Measurements from ENCODE around the gene RDX. TPM values are rescaled to one million over a fixed set of nuclear protein-coding genes. Genes with fewer than 3 reads are reported as not detected.

The RDX gene
- total RNA-seq, 2 experiments from 2014 or later = 23.7 to 25.5 TPM

DNA sequence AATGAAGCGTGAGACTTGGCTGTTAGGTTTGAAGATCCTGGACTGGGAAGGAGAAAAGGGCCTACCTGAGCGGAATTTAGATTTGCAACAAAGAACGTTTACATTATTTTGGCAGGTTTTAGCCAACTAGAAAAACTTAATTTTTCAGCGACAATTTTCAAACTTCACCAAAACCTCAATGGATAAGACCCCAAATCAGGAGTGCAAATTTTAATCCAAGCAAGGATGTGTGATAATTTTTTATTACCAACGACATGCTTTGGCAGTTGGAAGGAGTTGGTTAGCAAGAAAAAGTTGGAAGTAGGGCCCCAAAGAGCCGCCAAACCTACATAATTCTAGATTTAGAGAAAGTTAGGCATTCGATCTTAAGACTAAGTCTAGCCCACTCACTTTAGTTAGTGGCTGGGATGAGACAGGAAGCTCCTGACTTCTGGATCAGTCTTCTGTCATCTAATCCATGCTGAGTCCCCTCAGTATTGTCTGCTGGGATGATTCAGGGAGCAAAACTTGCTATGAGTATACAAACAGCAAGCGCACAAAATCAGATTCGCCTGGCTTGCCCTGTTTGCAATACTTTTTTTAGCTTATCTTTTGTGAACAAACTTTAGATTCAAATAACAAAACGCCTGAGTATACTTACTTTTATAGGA, 787 bp upstream of the RDX start:
- Histone ChIP-seq H3K79me2 (ENCODE audit: insufficient read depth, low read depth, low read length) (peaks cover 18% of the 10 kb centered on the region; the same call in 1 of the 2 replicates), H2AFZ (ENCODE audit: low read length) (peak overlapping the region; percentile 64), H3K27ac (ENCODE audit: low read depth, low read length, poor library complexity, severe bottlenecking) (no peak overlapping the region), H3K9me2 (ENCODE audit: insufficient read depth, low read length) (no peaks in the 10 kb centered on the region), H4K20me1 (ENCODE audit: insufficient read depth, low read length) (peaks cover 19% of the 10 kb centered on the region), H3K4me2 (ENCODE audit: low read length) (peak overlapping the region; percentile 97), H3K4me1 (ENCODE audit: insufficient read depth, low read length, poor library complexity, severe bottlenecking) (peaks cover 9% of the 10 kb centered on the region), H3K4me3 (ENCODE audit: low read depth, low read length, poor library complexity, severe bottlenecking) (peak overlapping the region; percentile 92), H3K36me3 (ENCODE audit: insufficient read depth, low read length) (no peaks in the 10 kb centered on the region), H3K9me3 (ENCODE audit: low read length) (no peaks in the 10 kb centered on the region)
- BruUV-seq (replicated peaks) = no TSS peak
- TF ChIP-seq, protein P1, sequence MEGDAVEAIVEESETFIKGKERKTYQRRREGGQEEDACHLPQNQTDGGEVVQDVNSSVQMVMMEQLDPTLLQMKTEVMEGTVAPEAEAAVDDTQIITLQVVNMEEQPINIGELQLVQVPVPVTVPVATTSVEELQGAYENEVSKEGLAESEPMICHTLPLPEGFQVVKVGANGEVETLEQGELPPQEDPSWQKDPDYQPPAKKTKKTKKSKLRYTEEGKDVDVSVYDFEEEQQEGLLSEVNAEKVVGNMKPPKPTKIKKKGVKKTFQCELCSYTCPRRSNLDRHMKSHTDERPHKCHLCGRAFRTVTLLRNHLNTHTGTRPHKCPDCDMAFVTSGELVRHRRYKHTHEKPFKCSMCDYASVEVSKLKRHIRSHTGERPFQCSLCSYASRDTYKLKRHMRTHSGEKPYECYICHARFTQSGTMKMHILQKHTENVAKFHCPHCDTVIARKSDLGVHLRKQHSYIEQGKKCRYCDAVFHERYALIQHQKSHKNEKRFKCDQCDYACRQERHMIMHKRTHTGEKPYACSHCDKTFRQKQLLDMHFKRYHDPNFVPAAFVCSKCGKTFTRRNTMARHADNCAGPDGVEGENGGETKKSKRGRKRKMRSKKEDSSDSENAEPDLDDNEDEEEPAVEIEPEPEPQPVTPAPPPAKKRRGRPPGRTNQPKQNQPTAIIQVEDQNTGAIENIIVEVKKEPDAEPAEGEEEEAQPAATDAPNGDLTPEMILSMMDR (conservative IDR thresholded peaks at IDR 0.05; ENCODE audit: low read length) = no peak
- TF ChIP-seq EZH2phosphoT487 (IDR thresholded peaks at IDR 0.05; ENCODE audit: borderline replicate concordance, low read depth, low read length) = no peak
- no peak for DNase-seq (ENCODE audit: low spot score)
- ChIA-PET CTCF (ENCODE audit: unreplicated experiment) (no interaction called here), POLR2A (interaction anchor here (0.6 to 1.4 kb wide), 4 partner anchors 9 to 72 kb away, joined by 4 to 6 read pairs (median 4); no protein-coding TSS in a partner anchor)
- intact Hi-C loops (cut with micrococcal nuclease; ENCODE audit: unreplicated experiment) = loop anchor here (5.0 kb wide), 2 partner anchors 80 to 135 kb away; no protein-coding TSS in a partner anchor

GRCh38 chr11:110295531-110296225, 736 bp downstream of the RDX start:
- Histone ChIP-seq H3K9me2 (ENCODE audit: insufficient read depth, low read length) (no peaks in the 10 kb centered on the region), H3K36me3 (ENCODE audit: insufficient read depth, low read length) (no peaks in the 10 kb centered on the region), H2AFZ (ENCODE audit: low read length) (peak overlapping the region; percentile 73), H4K20me1 (ENCODE audit: insufficient read depth, low read length) (peaks cover 19% of the 10 kb centered on the region), H3K4me2 (ENCODE audit: low read length) (peak overlapping the region; percentile 97), H3K4me1 (ENCODE audit: insufficient read depth, low read length, poor library complexity, severe bottlenecking) (peaks cover 9% of the 10 kb centered on the region), H3K9me3 (ENCODE audit: low read length) (no peaks in the 10 kb centered on the region), H3K79me2 (ENCODE audit: insufficient read depth, low read depth, low read length) (peaks cover 18% of the 10 kb centered on the region; the same call in 1 of the 2 replicates), H3K27ac (ENCODE audit: low read depth, low read length, poor library complexity, severe bottlenecking) (peak overlapping the region; percentile 33), H3K4me3 (ENCODE audit: low read depth, low read length, poor library complexity, severe bottlenecking) (peak overlapping the region; percentile 92)
- peak; percentile 73 for DNase-seq (ENCODE audit: low spot score)
- BruUV-seq (replicated peaks) = no TSS peak
- ChIA-PET POLR2A (interaction anchor here (0.6 to 1.3 kb wide), 3 partner anchors 16 to 132 kb away, joined by 3 to 4 read pairs (median 4); no protein-coding TSS in a partner anchor), CTCF (ENCODE audit: unreplicated experiment) (no interaction called here)
- intact Hi-C loops (cut with micrococcal nuclease; ENCODE audit: unreplicated experiment) = loop anchor here (5.0 kb wide), 2 partner anchors 82 to 137 kb away; no protein-coding TSS in a partner anchor
- TF ChIP-seq, protein P1 (conservative IDR thresholded peaks at IDR 0.05; ENCODE audit: low read length) = no peak
- TF ChIP-seq EZH2phosphoT487 (IDR thresholded peaks at IDR 0.05; ENCODE audit: borderline replicate concordance, low read depth, low read length) = no peak

Measured in OCI-LY7 (cell line).